DOHH2 (cell line): ENCODE results near the gene GNGT1.

ENCODE experiments used
- EZH2phosphoT487 ChIP-seq: fragments of 200-600 bp; sonication (generic); IDR thresholded peaks from 2 replicates; pipeline ENCODE4 v1.6.1; 2017; ENCODE audit warnings: borderline replicate concordance, mild to moderate bottlenecking, antibody characterized with exemption, low read length, moderate library complexity, mixed read lengths
- TF ChIP-seq, protein P1 (sequence below): fragments of 200-600 bp; sonication (generic); IDR thresholded peaks from one replicate; pipeline ENCODE4 v1.5.1; 2014; ENCODE audit warnings: antibody characterized with exemption, mild to moderate bottlenecking, low read depth, low read length; ENCODE audit not compliant: poor library complexity, severe bottlenecking

DNA sequence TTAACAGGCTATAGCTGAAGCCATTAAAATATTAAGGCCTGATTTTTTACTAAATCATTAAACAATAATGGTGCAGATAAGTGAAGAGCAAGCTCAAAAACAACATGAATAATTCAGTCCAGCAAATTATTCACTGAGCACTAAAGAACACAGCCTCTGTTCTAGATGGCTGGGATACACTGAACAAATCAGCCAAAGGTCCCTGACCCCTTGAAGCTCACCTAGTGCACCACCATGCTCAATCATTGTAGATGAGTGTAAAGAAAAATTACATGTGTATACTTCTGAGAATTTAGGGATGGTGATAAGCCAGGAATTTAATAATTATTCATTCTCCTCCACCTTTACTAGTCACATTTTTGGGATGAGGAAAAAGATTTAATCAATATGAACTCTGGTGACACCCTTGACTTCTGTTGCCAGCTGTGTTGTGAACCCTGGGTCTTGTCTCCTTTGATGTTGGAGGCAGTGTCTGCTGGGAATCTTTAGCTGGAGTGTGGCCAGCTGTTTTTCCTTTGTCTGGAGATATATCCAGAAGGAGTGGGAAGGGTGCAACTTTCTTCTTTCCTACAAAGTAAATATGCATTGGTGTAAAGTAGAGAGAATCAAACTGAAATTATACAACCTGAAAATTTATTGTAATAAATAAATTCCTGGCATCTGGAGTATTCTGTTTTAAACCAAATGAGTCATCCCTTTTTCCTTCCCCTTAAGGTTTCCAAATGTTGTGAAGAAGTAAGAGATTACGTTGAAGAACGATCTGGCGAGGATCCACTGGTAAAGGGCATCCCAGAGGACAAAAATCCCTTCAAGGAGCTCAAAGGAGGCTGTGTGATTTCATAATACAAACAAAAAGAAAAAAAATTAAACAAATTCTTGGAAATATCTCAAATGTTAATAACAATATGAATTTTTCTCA, 4.0 kb downstream of the GNGT1 start:
- TF ChIP-seq EZH2phosphoT487 = no peak
- TF ChIP-seq, protein P1, sequence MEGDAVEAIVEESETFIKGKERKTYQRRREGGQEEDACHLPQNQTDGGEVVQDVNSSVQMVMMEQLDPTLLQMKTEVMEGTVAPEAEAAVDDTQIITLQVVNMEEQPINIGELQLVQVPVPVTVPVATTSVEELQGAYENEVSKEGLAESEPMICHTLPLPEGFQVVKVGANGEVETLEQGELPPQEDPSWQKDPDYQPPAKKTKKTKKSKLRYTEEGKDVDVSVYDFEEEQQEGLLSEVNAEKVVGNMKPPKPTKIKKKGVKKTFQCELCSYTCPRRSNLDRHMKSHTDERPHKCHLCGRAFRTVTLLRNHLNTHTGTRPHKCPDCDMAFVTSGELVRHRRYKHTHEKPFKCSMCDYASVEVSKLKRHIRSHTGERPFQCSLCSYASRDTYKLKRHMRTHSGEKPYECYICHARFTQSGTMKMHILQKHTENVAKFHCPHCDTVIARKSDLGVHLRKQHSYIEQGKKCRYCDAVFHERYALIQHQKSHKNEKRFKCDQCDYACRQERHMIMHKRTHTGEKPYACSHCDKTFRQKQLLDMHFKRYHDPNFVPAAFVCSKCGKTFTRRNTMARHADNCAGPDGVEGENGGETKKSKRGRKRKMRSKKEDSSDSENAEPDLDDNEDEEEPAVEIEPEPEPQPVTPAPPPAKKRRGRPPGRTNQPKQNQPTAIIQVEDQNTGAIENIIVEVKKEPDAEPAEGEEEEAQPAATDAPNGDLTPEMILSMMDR = no peak
